Gastrocnemius medialis (tissue), 4 donors: ENCODE data around the gene RADIL. TPM values are rescaled to one million over a fixed set of nuclear protein-coding genes. Genes with fewer than 3 reads are reported as not detected.

Source experiments
- ATAC-seq, 2 donors: fragments of 150-250 bp; one replicate each; pipeline ENCODE4 v1.9.1; 2016
- DNase-seq, 2 donors: peaks; one replicate each; pipeline ENCODE4 v3.0.0-alpha.2; 2019
- H3K27ac ChIP-seq, 4 donors: fragments of 200-600 bp; sonication (generic); 1 replicate in 1 of 4; 2 replicates in 3 of 4; pipeline ENCODE4 v1.5.1; 2016 to 2018; ENCODE audit warnings: mild to moderate bottlenecking in 2 of 4, moderate library complexity in 1 of 4
- H3K27me3 ChIP-seq, 3 donors: fragments of 200-600 bp; sonication (generic) in 2 of 3; 1 replicate in 1 of 3; 2 replicates in 2 of 3; pipeline versions ENCODE4 v1.5.1 to v1.6.0; 2016 to 2019; ENCODE audit warnings: mild to moderate bottlenecking in 1 of 3, moderate library complexity in 1 of 3
- H3K36me3 ChIP-seq, 2 donors: fragments of 200-600 bp; sonication (generic) in 1 of 2; one replicate each; pipeline ENCODE4 v1.5.1; 2017 to 2018
- H3K4me1 ChIP-seq, 2 donors: fragments of 200-600 bp; sonication (generic) in 1 of 2; one replicate each; pipeline ENCODE4 v1.5.1; 2016 to 2017; ENCODE audit warnings: mild to moderate bottlenecking in 2 of 2
- H3K4me3 ChIP-seq, 4 donors: fragments of 200-600 bp; sonication (generic) in 3 of 4; 1 replicate in 1 of 4; 2 replicates in 3 of 4; pipeline ENCODE4 v1.5.1; 2016 to 2019; ENCODE audit warnings: mild to moderate bottlenecking in 2 of 4
- H3K9me3 ChIP-seq, 3 donors: fragments of 200-600 bp; sonication (generic) in 2 of 3; 1 replicate in 1 of 3; 2 replicates in 2 of 3; pipeline ENCODE4 v1.5.1; 2016 to 2019
- CTCF ChIP-seq, 5 experiments: fragments of 450-650 bp in 3 of 5; fragments of 200-600 bp in 2 of 5; sonication (generic) in 2 of 5; IDR thresholded peaks in 4 of 5; conservative IDR thresholded peaks in 1 of 5; 1 replicate in 4 of 5; 2 replicates in 1 of 5; pipeline ENCODE4 v1.5.1; 2016 to 2019; ENCODE audit warnings: antibody characterized with exemption in 5 of 5, mild to moderate bottlenecking in 3 of 5, moderate library complexity in 3 of 5
- POLR2A ChIP-seq, 2 donors: fragments of 450-650 bp; IDR thresholded peaks; one replicate each; pipeline ENCODE4 v1.6.1; 2017; ENCODE audit warnings: antibody characterized with exemption in 2 of 2, mild to moderate bottlenecking in 2 of 2, moderate library complexity in 2 of 2
- in situ Hi-C, 4 donors: fragments of 200-750 bp; cut with MboI; loops; one replicate each; pipeline versions ENCODE4 v1.15.0 to v1.8.0; 2017; ENCODE audit warnings: low sequenced_read_pairs in 4 of 4
- intact Hi-C: fragments of 100-400 bp; cut with DNase I; formaldehyde crosslinking; loops from one replicate; pipeline ENCODE4 v1.15.1; 2023; ENCODE audit warnings: low total_unique reads
- total RNA-seq, 4 donors: library from RNA; depleted of rRNA; stranded (reverse); fragments of >200 nt; gene quantifications; one replicate each; pipeline versions ENCODE4 v1.1.0 to v1.2.3, GENCODE V29; 2016

The RADIL gene
- total RNA-seq, 4 donors from 2014 or later = 2.1 to 12.1 (median 5.0) TPM

GRCh38 chr7:4758791-4759190 is 124.7 kb downstream of the RADIL start:
- no peak overlapping the region for H3K4me3 ChIP-seq
- intact Hi-C loops (no loop called here), in situ Hi-C loops (loop anchor here in 2 of 4 donors (25.0 kb wide), 1 partner anchor 121 kb away; no protein-coding TSS in a partner anchor)
- no peak overlapping the region for H3K27ac ChIP-seq
- H3K36me3 ChIP-seq = peaks cover 3 to 90% of the 10 kb centered on the region in 2 donors
- TF ChIP-seq CTCF (IDR thresholded peaks at IDR 0.05 in 4 of 5, conservative IDR thresholded peaks at IDR 0.05 in 1 of 5) (no peak), POLR2A (IDR thresholded peaks at IDR 0.05) (no peak)
- no peaks in the 10 kb centered on the region for H3K27me3 ChIP-seq
- DNase-seq (no peak), ATAC-seq (no peak)
- no peaks in the 10 kb centered on the region for H3K9me3 ChIP-seq
- H3K4me1 ChIP-seq = no peaks in the 10 kb centered on the region

GRCh38 chr7:4758111-4758510 is 125.4 kb downstream of the RADIL start:
- in situ Hi-C loops = loop anchor here in 2 of 4 donors (25.0 kb wide), 1 partner anchor 121 kb away; no protein-coding TSS in a partner anchor

GRCh38 chr7:4755045-4755444 is 128.5 kb downstream of the RADIL start:
- in situ Hi-C loops = loop anchor here in 2 of 4 donors (25.0 kb wide), 1 partner anchor 118 kb away; no protein-coding TSS in a partner anchor
- intact Hi-C loops = no loop called here
- H3K36me3 ChIP-seq = peaks cover 0 to 55% of the 10 kb centered on the region in 2 donors

More at GRCh38 chr7:4758111-4758510, 125.4 kb downstream of the RADIL start:
- Histone ChIP-seq H3K27me3 (no peaks in the 10 kb centered on the region), H3K4me3 (no peak overlapping the region), H3K9me3 (no peaks in the 10 kb centered on the region), H3K27ac (no peak overlapping the region), H3K4me1 (no peaks in the 10 kb centered on the region), H3K36me3 (peaks cover 3 to 83% of the 10 kb centered on the region in 2 donors)
- ATAC-seq = no peak
- TF ChIP-seq POLR2A (IDR thresholded peaks at IDR 0.05) = no peak
- no peak for TF ChIP-seq CTCF (IDR thresholded peaks at IDR 0.05 in 4 of 5, conservative IDR thresholded peaks at IDR 0.05 in 1 of 5)
- DNase-seq = no peak
- intact Hi-C loops = no loop called here

GRCh38 chr7:4754433-4755010 is 129.0 kb downstream of the RADIL start:
- Histone ChIP-seq H3K4me3 (no peak overlapping the region), H3K4me1 (no peaks in the 10 kb centered on the region), H3K27me3 (no peaks in the 10 kb centered on the region), H3K27ac (no peak overlapping the region), H3K36me3 (peaks cover 0 to 50% of the 10 kb centered on the region in 2 donors), H3K9me3 (no peaks in the 10 kb centered on the region)
- intact Hi-C loops = loop anchor here (1.0 kb wide), 2 partner anchors 112 to 144 kb away; no protein-coding TSS in a partner anchor
- ATAC-seq = no peak
- TF ChIP-seq POLR2A (IDR thresholded peaks at IDR 0.05) = no peak
- no peak for TF ChIP-seq CTCF (IDR thresholded peaks at IDR 0.05 in 4 of 5, conservative IDR thresholded peaks at IDR 0.05 in 1 of 5)
- in situ Hi-C loops = loop anchor here in 2 of 4 donors (5.0 to 25.0 kb wide), 2 partner anchors 72 to 117 kb away; partner anchors contain the start of gene FOXK1 (in 1 of the 2)
- no peak for DNase-seq

More at GRCh38 chr7:4755045-4755444, 128.5 kb downstream of the RADIL start:
- Histone ChIP-seq H3K4me3 (no peak overlapping the region), H3K27me3 (no peaks in the 10 kb centered on the region), H3K9me3 (no peaks in the 10 kb centered on the region), H3K4me1 (no peaks in the 10 kb centered on the region), H3K27ac (no peak overlapping the region)
- DNase-seq (no peak), ATAC-seq (no peak)
- TF ChIP-seq POLR2A (IDR thresholded peaks at IDR 0.05) = no peak
